Panc1 (cell line): ENCODE measurements around the gene HSPD1. TPM values are rescaled to one million over a fixed set of nuclear protein-coding genes. Genes with fewer than 3 reads are reported as not detected.

Source experiments
- total RNA-seq: library from RNA; stranded (reverse); gene quantifications from one replicate; pipeline ENCODE4 v1.2.1, GENCODE V29; 2021; ENCODE audit not compliant: unreplicated experiment

HSPD1 gene
- total RNA-seq, 1 experiment from 2014 or later: 553 TPM

Other genes with a start within 250 kb of the HSPD1 start
- gene ANKRD44, start 189.1 kb downstream of the HSPD1 start, total RNA-seq: 7.8 TPM
- 275 TPM for gene SF3B1, start 64.8 kb downstream of the HSPD1 start, total RNA-seq
- 34.7 TPM for gene COQ10B, start 46.3 kb downstream of the HSPD1 start, total RNA-seq
- 278 TPM for gene HSPE1, start 539 bp upstream of the HSPD1 start, total RNA-seq
- 25.6 TPM for gene MOB4, start 16.2 kb upstream of the HSPD1 start, total RNA-seq
- not detected for gene RFTN2, start 175.7 kb upstream of the HSPD1 start, total RNA-seq
- gene MARS2, start 205.5 kb upstream of the HSPD1 start, total RNA-seq: 8.7 TPM